ENCODE measurements around the gene ALK. TPM values are rescaled to one million over a fixed set of nuclear protein-coding genes. Genes with fewer than 3 reads are reported as not detected.
A peak's percentile ranks its signal among the peaks of the same experiment; 100 is the strongest.

The ALK gene
- total RNA-seq, 1 experiment from 2014 or later = 0.07 TPM

DNA sequence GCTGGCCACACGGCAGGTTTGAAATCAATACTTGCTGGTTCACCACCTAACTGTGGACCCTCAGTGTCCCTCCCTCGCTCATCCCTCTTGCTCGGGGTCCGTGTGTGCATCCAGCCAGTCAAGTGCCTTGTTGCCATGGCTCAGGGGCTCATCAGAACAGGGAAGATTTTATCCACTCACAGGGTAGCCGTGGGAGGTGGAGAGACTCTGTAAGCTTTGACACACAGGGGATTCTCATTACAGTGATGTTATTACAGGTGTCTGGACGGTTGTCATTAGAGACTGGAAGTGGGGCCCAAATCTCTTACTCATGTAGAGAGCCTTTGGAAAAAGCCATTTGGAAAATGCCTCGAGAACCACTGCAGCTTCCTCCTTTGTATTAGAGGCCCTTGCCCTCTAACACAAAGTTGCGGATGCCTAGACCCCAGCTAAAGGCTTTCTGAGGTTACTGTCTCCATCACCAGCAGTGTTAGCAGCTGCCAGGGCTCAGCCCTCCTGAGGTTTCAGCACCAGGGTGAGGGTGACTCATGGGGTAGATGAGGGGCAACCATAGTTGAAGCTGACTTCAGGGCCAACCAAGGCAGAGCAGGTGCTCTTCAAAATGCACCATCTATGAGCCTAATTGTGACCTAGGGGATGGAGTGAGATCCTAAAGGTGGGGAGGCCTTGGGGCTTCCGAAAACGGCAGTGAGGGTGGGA, 610.6 kb downstream of the ALK start:
- BruUV-seq (replicated peaks) = no TSS peak
- ChIA-PET POLR2A (interaction anchor here (1.0 kb wide), 1 partner anchor 12 kb away, joined by 3 read pairs; no protein-coding TSS in a partner anchor), CTCF (interaction anchor here (0.7 to 4.2 kb wide), 4 partner anchors 12 to 1205 kb away, joined by 3 to 16 read pairs (median 4); no protein-coding TSS in a partner anchor)
- no peak for DNase-seq (ENCODE audit: unreplicated experiment)
- H3K4me1 Mint-ChIP-seq (ENCODE audit: insufficient read depth, unreplicated experiment) = no peaks in the 10 kb centered on the region
- peaks cover 53% of the 10 kb centered on the region for H3K27me3 Mint-ChIP-seq (ENCODE audit: insufficient read depth, unreplicated experiment)
- TF ChIP-seq, protein P1, sequence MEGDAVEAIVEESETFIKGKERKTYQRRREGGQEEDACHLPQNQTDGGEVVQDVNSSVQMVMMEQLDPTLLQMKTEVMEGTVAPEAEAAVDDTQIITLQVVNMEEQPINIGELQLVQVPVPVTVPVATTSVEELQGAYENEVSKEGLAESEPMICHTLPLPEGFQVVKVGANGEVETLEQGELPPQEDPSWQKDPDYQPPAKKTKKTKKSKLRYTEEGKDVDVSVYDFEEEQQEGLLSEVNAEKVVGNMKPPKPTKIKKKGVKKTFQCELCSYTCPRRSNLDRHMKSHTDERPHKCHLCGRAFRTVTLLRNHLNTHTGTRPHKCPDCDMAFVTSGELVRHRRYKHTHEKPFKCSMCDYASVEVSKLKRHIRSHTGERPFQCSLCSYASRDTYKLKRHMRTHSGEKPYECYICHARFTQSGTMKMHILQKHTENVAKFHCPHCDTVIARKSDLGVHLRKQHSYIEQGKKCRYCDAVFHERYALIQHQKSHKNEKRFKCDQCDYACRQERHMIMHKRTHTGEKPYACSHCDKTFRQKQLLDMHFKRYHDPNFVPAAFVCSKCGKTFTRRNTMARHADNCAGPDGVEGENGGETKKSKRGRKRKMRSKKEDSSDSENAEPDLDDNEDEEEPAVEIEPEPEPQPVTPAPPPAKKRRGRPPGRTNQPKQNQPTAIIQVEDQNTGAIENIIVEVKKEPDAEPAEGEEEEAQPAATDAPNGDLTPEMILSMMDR (IDR thresholded peaks at IDR 0.05; ENCODE audit: unreplicated experiment) = no peak
- no peak overlapping the region for H3K4me3 Mint-ChIP-seq (ENCODE audit: unreplicated experiment)
- no peak overlapping the region for H3K27ac Mint-ChIP-seq (ENCODE audit: low read depth, unreplicated experiment)
- no peaks in the 10 kb centered on the region for H3K9me3 Mint-ChIP-seq (ENCODE audit: unreplicated experiment)
- H3K36me3 Mint-ChIP-seq (ENCODE audit: insufficient read depth, unreplicated experiment) = no peaks in the 10 kb centered on the region
- intact Hi-C loops (cut with micrococcal nuclease) = no loop called here

DNA sequence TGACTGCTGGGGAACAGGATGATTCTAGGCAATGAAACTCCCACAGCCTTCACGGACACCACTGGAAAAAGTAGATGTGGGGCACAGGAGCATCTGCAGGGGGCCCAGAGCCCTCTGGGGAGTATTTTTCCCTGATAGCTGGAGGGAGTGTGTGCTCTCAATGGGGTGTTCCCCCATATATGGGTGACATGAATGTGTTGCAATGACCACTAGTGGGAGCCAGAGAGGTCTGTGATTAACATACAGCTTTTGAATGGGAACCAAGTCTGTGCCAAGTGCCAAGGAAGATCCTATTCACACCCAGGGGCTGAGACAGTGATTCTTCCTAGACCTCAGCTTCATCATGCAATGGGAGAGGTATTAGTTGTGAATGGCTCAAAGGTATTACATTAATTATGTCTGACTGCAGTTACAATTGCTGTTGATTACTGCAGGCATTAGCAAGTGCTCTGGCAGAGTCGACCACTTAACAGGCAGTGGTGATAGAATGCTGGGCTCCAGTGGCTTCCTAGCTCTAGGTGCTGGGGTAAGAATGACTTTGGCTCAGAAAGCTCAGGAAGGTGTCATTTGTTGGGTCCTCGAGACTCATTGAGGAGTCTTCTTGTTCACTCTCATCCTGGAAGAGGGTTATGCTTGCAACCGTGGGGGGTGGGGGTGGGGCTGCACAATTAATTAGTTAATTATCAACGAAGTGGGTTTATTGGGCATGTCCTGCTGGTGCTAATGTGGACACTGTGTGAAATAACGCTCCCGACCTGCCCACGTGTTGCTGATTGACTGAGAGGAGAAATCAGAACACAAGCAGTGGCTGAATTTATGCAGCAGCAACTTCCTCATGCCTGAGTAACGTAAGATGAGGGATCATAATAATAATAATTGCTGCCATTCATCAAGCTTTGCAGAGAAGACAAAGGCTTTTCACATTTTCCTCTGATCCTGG, 612.0 kb downstream of the ALK start:
- peak; percentile 82 for DNase-seq (ENCODE audit: unreplicated experiment)
- intact Hi-C loops (cut with micrococcal nuclease) = loop anchor here (1.0 kb wide), 1 partner anchor 532 kb away; no protein-coding TSS in a partner anchor
- no peak overlapping the region for H3K27ac Mint-ChIP-seq (ENCODE audit: low read depth, unreplicated experiment)
- ChIA-PET POLR2A (interaction anchor here (1.0 kb wide), 1 partner anchor 14 kb away, joined by 3 read pairs; no protein-coding TSS in a partner anchor), CTCF (interaction anchor here (0.7 to 4.2 kb wide), 25 partner anchors 8 to 762 kb away, joined by 3 to 20 read pairs (median 4); no protein-coding TSS in a partner anchor)
- H3K9me3 Mint-ChIP-seq (ENCODE audit: unreplicated experiment) = no peaks in the 10 kb centered on the region
- H3K4me1 Mint-ChIP-seq (ENCODE audit: insufficient read depth, unreplicated experiment) = peaks cover 5% of the 10 kb centered on the region
- no TSS peak for BruUV-seq (replicated peaks)
- H3K36me3 Mint-ChIP-seq (ENCODE audit: insufficient read depth, unreplicated experiment) = no peaks in the 10 kb centered on the region
- no peak overlapping the region for H3K4me3 Mint-ChIP-seq (ENCODE audit: unreplicated experiment)
- H3K27me3 Mint-ChIP-seq (ENCODE audit: insufficient read depth, unreplicated experiment) = peaks cover 53% of the 10 kb centered on the region
- TF ChIP-seq, protein P1 (IDR thresholded peaks at IDR 0.05; ENCODE audit: unreplicated experiment) = peak; percentile 58

GRCh38 chr2:29308366-29308765, 613.0 kb downstream of the ALK start:
- ChIA-PET POLR2A (interaction anchor here (0.7 to 1.0 kb wide), 3 partner anchors 549 to 586 kb away, joined by 3 read pairs; no protein-coding TSS in a partner anchor), CTCF (interaction anchor here (0.6 to 4.2 kb wide), 27 partner anchors 9 to 929 kb away, joined by 3 to 20 read pairs (median 5); no protein-coding TSS in a partner anchor)
- Mint-ChIP-seq H3K9me3 (ENCODE audit: unreplicated experiment) (no peaks in the 10 kb centered on the region), H3K4me3 (ENCODE audit: unreplicated experiment) (no peak overlapping the region), H3K4me1 (ENCODE audit: insufficient read depth, unreplicated experiment) (peaks cover 6% of the 10 kb centered on the region), H3K27ac (ENCODE audit: low read depth, unreplicated experiment) (no peak overlapping the region), H3K36me3 (ENCODE audit: insufficient read depth, unreplicated experiment) (no peaks in the 10 kb centered on the region), H3K27me3 (ENCODE audit: insufficient read depth, unreplicated experiment) (peaks cover 47% of the 10 kb centered on the region)
- no TSS peak for BruUV-seq (replicated peaks)
- TF ChIP-seq, protein P1 (IDR thresholded peaks at IDR 0.05; ENCODE audit: unreplicated experiment) = no peak
- intact Hi-C loops (cut with micrococcal nuclease) = no loop called here
- no peak for DNase-seq (ENCODE audit: unreplicated experiment)

Data from MCF 10A (cell line).